Right lobe of liver (tissue), 6 donors: ENCODE data around the gene ABLIM2. TPM values are rescaled to one million over a fixed set of nuclear protein-coding genes. Genes with fewer than 3 reads are reported as not detected.

ENCODE experiments used
- ATAC-seq, 4 donors: fragments of 200-7000 bp; cut with Tn5 transposase; one replicate each; pipeline ENCODE4 v1.9.1; 2020; ENCODE audit warnings: mild to moderate bottlenecking in 4 of 4, moderate library complexity in 4 of 4
- DNase-seq, 3 donors: peaks; one replicate each; pipeline ENCODE4 v3.0.0-alpha.2; 2020
- H3K27ac ChIP-seq, 3 donors: fragments of 200-600 bp; one replicate each; pipeline ENCODE4 v1.8.0; 2022
- H3K27me3 ChIP-seq, 2 donors: fragments of 200-600 bp; one replicate each; pipeline ENCODE4 v1.8.0; 2022
- H3K36me3 ChIP-seq, 4 donors: fragments of 200-600 bp; sonication (generic) in 1 of 4; one replicate each; pipeline versions ENCODE4 v1.5.1 to v1.8.0; 2017 to 2022; ENCODE audit warnings: control low read depth in 1 of 4
- H3K4me1 ChIP-seq, 4 donors: fragments of 200-600 bp; sonication (generic) in 1 of 4; one replicate each; pipeline versions ENCODE4 v1.5.1 to v1.8.0; 2017 to 2022; ENCODE audit warnings: control low read depth in 1 of 4
- H3K4me3 ChIP-seq, 3 donors: fragments of 200-600 bp; one replicate each; pipeline ENCODE4 v1.8.0; 2022
- H3K9me3 ChIP-seq, 4 donors: fragments of 200-600 bp; sonication (generic) in 1 of 4; one replicate each; pipeline versions ENCODE4 v1.5.1 to v1.8.0; 2017 to 2022; ENCODE audit warnings: control low read depth in 1 of 4
- CTCF ChIP-seq, 4 donors: fragments of 200-600 bp in 3 of 4; fragments of 450-650 bp in 1 of 4; IDR thresholded peaks; one replicate each; pipeline versions ENCODE4 v1.5.1 to v1.8.0; 2016 to 2022; ENCODE audit warnings: antibody characterized with exemption in 4 of 4, mild to moderate bottlenecking in 2 of 4
- POLR2A ChIP-seq: fragments of 450-650 bp; IDR thresholded peaks from one replicate; pipeline ENCODE4 v1.6.1; 2017; ENCODE audit warnings: antibody characterized with exemption, mild to moderate bottlenecking
- WGBS: methylation state at CpG from one replicate; pipeline ENCODE4 v1.1.6; 2018; ENCODE audit warnings: low coverage, low lambda C conversion rate; ENCODE audit not compliant: insufficient coverage; ENCODE audit errors: missing lambda C conversion rate; 5-methylcytosine and 5-hydroxymethylcytosine counted together
- intact Hi-C, 2 donors: fragments of 100-400 bp; cut with DNase I; formaldehyde crosslinking; loops; one replicate each; pipeline versions ENCODE4 v1.11.2 to v1.14.1; 2022
- total RNA-seq, 6 experiments: library from RNA; depleted of rRNA in 2 of 6; stranded (reverse); fragments of >200 nt in 2 of 6; fragmentation: NEBNext Ultra II Directional in 3 of 6; extraction: Animal tissue kit (Norgen Biotek cat#: 25700) in 3 of 6; gene quantifications; one replicate each; pipeline versions ENCODE4 v1.1.0 to v1.2.4, GENCODE V29; 2016 to 2023
- donor health status: DM: no; HTN: yes; CAD: no.
- donor health status: DM: no; HTN: no; CAD: no.
- donor health status: DM: no; HTN: no; CAD: no.
- donor health status: DM: no; HTN: yes; CAD: no.
- donor health status: DM: no; HTN: yes; CAD: no.

ABLIM2 gene
- total RNA-seq, 6 experiments from 2014 or later: 0.93 to 3.5 (median 2.3) TPM

- no peak for ATAC-seq
- WGBS: 79% methylated on average over 11 of the region's 11 CpGs
Observed at GRCh38 chr4:8129136-8129535, 29.5 kb downstream of the ABLIM2 start.

GRCh38 chr4:8128100-8128856, 30.3 kb downstream of the ABLIM2 start:
- TF ChIP-seq CTCF (IDR thresholded peaks at IDR 0.05): no peak
- no peak for TF ChIP-seq POLR2A
- WGBS: 71% methylated on average over 9 of the region's 19 CpGs
- no peak overlapping the region for H3K27ac ChIP-seq
- no peak overlapping the region for H3K4me3 ChIP-seq
- DNase-seq: no peak
- no peaks in the 10 kb centered on the region for H3K36me3 ChIP-seq
- ATAC-seq: no peak
- no peaks in the 10 kb centered on the region for H3K4me1 ChIP-seq
- intact Hi-C loops: no loop called here
- H3K27me3 ChIP-seq: no peaks in the 10 kb centered on the region
- no peaks in the 10 kb centered on the region for H3K9me3 ChIP-seq

More at GRCh38 chr4:8129136-8129535, 29.5 kb downstream of the ABLIM2 start:
- no peak overlapping the region for H3K4me3 ChIP-seq
- no peaks in the 10 kb centered on the region for H3K4me1 ChIP-seq
- H3K27ac ChIP-seq: no peak overlapping the region
- DNase-seq: no peak
- TF ChIP-seq CTCF (IDR thresholded peaks at IDR 0.05): no peak
- no peak for TF ChIP-seq POLR2A
- H3K36me3 ChIP-seq: no peaks in the 10 kb centered on the region
- intact Hi-C loops: no loop called here
- no peaks in the 10 kb centered on the region for H3K27me3 ChIP-seq
- no peaks in the 10 kb centered on the region for H3K9me3 ChIP-seq

- ATAC-seq (no peak), DNase-seq (no peak)
- 83% methylated on average over 8 of the region's 29 CpGs for WGBS
Observed at GRCh38 chr4:8127051-8127826, 31.4 kb downstream of the ABLIM2 start.

GRCh38 chr4:8126523-8126922, 32.1 kb downstream of the ABLIM2 start:
- intact Hi-C loops: no loop called here
- Histone ChIP-seq H3K36me3 (no peaks in the 10 kb centered on the region), H3K4me3 (no peak overlapping the region), H3K27ac (no peak overlapping the region), H3K4me1 (no peaks in the 10 kb centered on the region), H3K27me3 (no peaks in the 10 kb centered on the region), H3K9me3 (no peaks in the 10 kb centered on the region)
- no peak for TF ChIP-seq CTCF (IDR thresholded peaks at IDR 0.05)
- TF ChIP-seq POLR2A: no peak
- 83% methylated on average over 9 of the region's 13 CpGs for WGBS
- DNase-seq (no peak), ATAC-seq (no peak)

More at GRCh38 chr4:8127051-8127826, 31.4 kb downstream of the ABLIM2 start:
- Histone ChIP-seq H3K27me3 (no peaks in the 10 kb centered on the region), H3K36me3 (no peaks in the 10 kb centered on the region), H3K4me1 (no peaks in the 10 kb centered on the region), H3K9me3 (no peaks in the 10 kb centered on the region), H3K27ac (no peak overlapping the region), H3K4me3 (no peak overlapping the region)
- TF ChIP-seq POLR2A: no peak
- TF ChIP-seq CTCF (IDR thresholded peaks at IDR 0.05): no peak
- intact Hi-C loops: no loop called here
